Activated naive CD8-positive, alpha-beta T cell (primary cell): ENCODE data around the gene GDPD5.

ENCODE experiments used
- H3K27ac Mint-ChIP-seq: one replicate; pipeline ENCODE4 v1.8.0; 2021; ENCODE audit warnings: mixed read lengths
- H3K27me3 Mint-ChIP-seq: one replicate; pipeline ENCODE4 v1.8.0; 2021; ENCODE audit warnings: mixed read lengths
- H3K36me3 Mint-ChIP-seq: one replicate; pipeline ENCODE4 v1.8.0; 2021; ENCODE audit warnings: mixed read lengths
- H3K4me1 Mint-ChIP-seq: one replicate; pipeline ENCODE4 v1.8.0; 2021; ENCODE audit warnings: low read depth, mixed read lengths
- H3K4me3 Mint-ChIP-seq: one replicate; pipeline ENCODE4 v1.8.0; 2021; ENCODE audit warnings: mild to moderate bottlenecking, mixed read lengths
- H3K9me3 Mint-ChIP-seq: one replicate; pipeline ENCODE4 v1.8.0; 2021; ENCODE audit warnings: low read depth, mixed read lengths

GDPD5 gene

GRCh38 chr11:75471176-75471973 lies 54.4 kb downstream of the GDPD5 start:
- H3K36me3 Mint-ChIP-seq: peaks cover 3% of the 10 kb centered on the region
- H3K4me1 Mint-ChIP-seq: peaks cover 17% of the 10 kb centered on the region
- H3K27ac Mint-ChIP-seq: no peak overlapping the region
- no peaks in the 10 kb centered on the region for H3K9me3 Mint-ChIP-seq
- H3K27me3 Mint-ChIP-seq: no peaks in the 10 kb centered on the region
- no peak overlapping the region for H3K4me3 Mint-ChIP-seq

- H3K4me1 Mint-ChIP-seq: peaks cover 9% of the 10 kb centered on the region
- H3K9me3 Mint-ChIP-seq: no peaks in the 10 kb centered on the region
- no peaks in the 10 kb centered on the region for H3K27me3 Mint-ChIP-seq
- H3K27ac Mint-ChIP-seq: no peak overlapping the region
- peaks cover 3% of the 10 kb centered on the region for H3K36me3 Mint-ChIP-seq
- H3K4me3 Mint-ChIP-seq: no peak overlapping the region
These were observed 55.2 kb downstream of the GDPD5 start for GRCh38 chr11:75470476-75471080.

GRCh38 chr11:75469785-75470405 lies 55.8 kb downstream of the GDPD5 start:
- peaks cover 3% of the 10 kb centered on the region for H3K36me3 Mint-ChIP-seq
- no peak overlapping the region for H3K4me3 Mint-ChIP-seq
- peaks cover 2% of the 10 kb centered on the region for H3K4me1 Mint-ChIP-seq
- H3K27me3 Mint-ChIP-seq: no peaks in the 10 kb centered on the region
- no peak overlapping the region for H3K27ac Mint-ChIP-seq
- no peaks in the 10 kb centered on the region for H3K9me3 Mint-ChIP-seq

DNA sequence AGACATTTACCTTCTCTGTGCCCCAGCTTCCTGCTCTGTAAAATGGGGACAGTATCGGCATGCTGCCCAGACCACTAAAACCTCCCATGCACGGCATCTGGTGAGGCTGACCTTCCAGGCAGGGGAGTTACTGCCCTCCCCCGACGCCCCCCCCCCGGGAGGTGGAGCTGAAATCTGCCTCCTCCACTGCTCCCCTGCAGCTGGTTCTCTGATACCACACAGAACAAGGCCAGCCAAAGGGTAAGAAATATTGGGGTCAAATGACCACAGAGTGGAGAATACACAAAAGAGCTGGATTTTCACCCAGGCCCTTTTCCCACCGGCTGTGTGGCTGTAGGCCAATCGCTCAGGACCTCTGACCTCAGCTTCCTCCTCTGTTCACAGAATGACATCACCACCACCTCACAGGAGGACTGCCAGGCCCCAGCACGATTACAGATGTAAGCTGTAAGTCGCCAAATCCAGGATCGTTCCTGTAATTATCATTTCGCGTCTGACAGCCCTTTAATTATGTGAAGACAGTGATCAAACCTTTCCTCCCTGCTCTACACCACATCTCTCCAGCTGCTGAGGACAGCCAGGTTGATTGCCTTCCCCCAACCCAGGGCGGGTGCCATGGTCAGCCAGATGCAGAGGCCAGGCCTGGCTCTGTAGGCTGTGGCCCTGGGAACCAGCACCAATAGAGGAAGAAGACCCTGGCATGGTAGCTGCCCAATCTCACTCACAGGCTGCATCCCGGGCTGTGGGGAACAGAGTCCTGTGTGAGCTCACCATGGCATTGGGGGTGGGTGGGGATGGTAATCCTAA lies 57.0 kb downstream of the GDPD5 start:
- Mint-ChIP-seq H3K36me3 (peaks cover 3% of the 10 kb centered on the region), H3K4me1 (no peaks in the 10 kb centered on the region), H3K9me3 (no peaks in the 10 kb centered on the region), H3K27me3 (no peaks in the 10 kb centered on the region), H3K27ac (no peak overlapping the region), H3K4me3 (no peak overlapping the region)

DNA sequence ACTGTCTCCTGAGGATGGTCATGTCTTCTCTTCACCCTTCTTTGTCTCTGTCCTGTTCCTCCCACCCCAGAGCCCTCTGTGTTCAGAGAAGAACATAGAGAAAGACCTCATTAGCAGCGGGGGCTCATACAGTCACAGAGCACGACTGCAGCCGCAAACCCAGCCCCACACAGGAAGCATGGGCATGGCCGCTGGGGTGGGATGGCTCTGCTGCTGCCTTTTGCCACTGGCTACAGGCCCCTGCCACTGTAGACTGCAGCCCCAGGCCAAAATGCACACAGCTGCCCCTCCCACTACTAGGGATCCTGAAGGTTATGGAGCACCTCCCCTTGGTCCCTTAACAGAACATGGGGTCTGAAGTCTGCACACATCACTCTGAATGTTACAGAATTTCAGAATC lies 57.9 kb downstream of the GDPD5 start:
- peaks cover 3% of the 10 kb centered on the region for H3K36me3 Mint-ChIP-seq
- H3K4me1 Mint-ChIP-seq: no peaks in the 10 kb centered on the region
- no peaks in the 10 kb centered on the region for H3K27me3 Mint-ChIP-seq
- H3K9me3 Mint-ChIP-seq: no peaks in the 10 kb centered on the region
- no peak overlapping the region for H3K4me3 Mint-ChIP-seq
- no peak overlapping the region for H3K27ac Mint-ChIP-seq

GRCh38 chr11:75467311-75467710 lies 58.4 kb downstream of the GDPD5 start:
- H3K27me3 Mint-ChIP-seq: no peaks in the 10 kb centered on the region
- H3K4me1 Mint-ChIP-seq: no peaks in the 10 kb centered on the region
- H3K36me3 Mint-ChIP-seq: no peaks in the 10 kb centered on the region
- H3K4me3 Mint-ChIP-seq: no peak overlapping the region
- H3K27ac Mint-ChIP-seq: no peak overlapping the region
- H3K9me3 Mint-ChIP-seq: no peaks in the 10 kb centered on the region

- no peak overlapping the region for H3K4me3 Mint-ChIP-seq
- no peaks in the 10 kb centered on the region for H3K4me1 Mint-ChIP-seq
- H3K36me3 Mint-ChIP-seq: no peaks in the 10 kb centered on the region
- H3K9me3 Mint-ChIP-seq: no peaks in the 10 kb centered on the region
- no peak overlapping the region for H3K27ac Mint-ChIP-seq
- no peaks in the 10 kb centered on the region for H3K27me3 Mint-ChIP-seq
These were observed 59.8 kb downstream of the GDPD5 start for GRCh38 chr11:75465701-75466531.

GRCh38 chr11:75463106-75463774 lies 62.5 kb downstream of the GDPD5 start:
- no peak overlapping the region for H3K27ac Mint-ChIP-seq
- H3K9me3 Mint-ChIP-seq: no peaks in the 10 kb centered on the region
- H3K36me3 Mint-ChIP-seq: no peaks in the 10 kb centered on the region
- H3K27me3 Mint-ChIP-seq: no peaks in the 10 kb centered on the region
- no peak overlapping the region for H3K4me3 Mint-ChIP-seq
- no peaks in the 10 kb centered on the region for H3K4me1 Mint-ChIP-seq

DNA sequence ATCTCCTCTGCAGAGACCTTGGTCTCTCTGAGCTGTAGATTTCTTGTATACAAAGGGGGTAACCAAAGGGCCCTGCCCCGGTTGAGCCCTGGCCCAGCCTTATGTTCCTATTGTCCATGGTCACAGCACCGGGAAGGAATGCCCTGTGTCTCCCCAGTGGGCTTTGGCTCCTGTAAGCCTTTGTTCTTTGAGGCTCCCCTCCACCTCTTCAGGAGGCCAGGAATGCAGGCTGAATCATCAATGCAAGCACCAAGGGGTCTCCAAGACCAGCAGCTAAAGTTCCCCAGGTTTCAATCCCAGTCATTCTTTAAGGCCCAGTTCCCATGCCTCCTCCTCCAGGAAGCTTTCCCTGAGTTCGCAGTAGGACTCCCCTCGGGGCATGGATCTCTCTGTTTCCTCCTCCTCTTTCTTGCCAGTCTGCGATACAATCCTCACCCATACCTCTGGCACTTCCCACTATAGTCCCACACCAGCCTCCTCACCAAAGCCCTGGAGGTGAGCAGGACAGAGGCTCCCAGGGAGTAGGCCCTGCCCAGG lies 63.6 kb downstream of the GDPD5 start:
- H3K4me3 Mint-ChIP-seq: no peak overlapping the region
- no peaks in the 10 kb centered on the region for H3K9me3 Mint-ChIP-seq
- no peaks in the 10 kb centered on the region for H3K27me3 Mint-ChIP-seq
- no peaks in the 10 kb centered on the region for H3K36me3 Mint-ChIP-seq
- no peaks in the 10 kb centered on the region for H3K4me1 Mint-ChIP-seq
- no peak overlapping the region for H3K27ac Mint-ChIP-seq

DNA sequence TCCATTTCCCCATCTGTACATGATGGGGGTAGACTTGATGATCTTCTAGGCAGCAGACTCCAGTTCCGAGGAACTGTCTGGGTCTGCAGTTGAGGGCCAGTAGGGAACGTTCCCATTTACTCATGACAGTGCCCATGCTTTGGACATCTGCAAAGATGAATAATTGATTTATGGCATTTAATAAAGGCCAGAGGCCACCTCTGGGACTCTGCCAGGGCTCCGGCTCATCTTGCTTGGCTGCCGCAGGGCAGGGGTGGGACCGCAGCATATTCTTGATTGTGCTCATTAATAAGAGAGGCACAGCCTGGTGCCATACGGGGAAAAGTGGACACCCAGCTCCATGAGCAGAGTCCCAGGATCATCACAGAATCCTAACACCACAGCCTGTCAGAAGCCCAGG lies 64.6 kb downstream of the GDPD5 start:
- Mint-ChIP-seq H3K27me3 (no peaks in the 10 kb centered on the region), H3K36me3 (no peaks in the 10 kb centered on the region), H3K27ac (no peak overlapping the region), H3K4me1 (no peaks in the 10 kb centered on the region), H3K9me3 (no peaks in the 10 kb centered on the region), H3K4me3 (no peak overlapping the region)

GRCh38 chr11:75456596-75457183 lies 69.1 kb downstream of the GDPD5 start:
- Mint-ChIP-seq H3K27ac (no peak overlapping the region), H3K4me1 (no peaks in the 10 kb centered on the region), H3K4me3 (no peak overlapping the region), H3K9me3 (no peaks in the 10 kb centered on the region), H3K27me3 (no peaks in the 10 kb centered on the region), H3K36me3 (no peaks in the 10 kb centered on the region)

- H3K27me3 Mint-ChIP-seq: no peaks in the 10 kb centered on the region
- no peaks in the 10 kb centered on the region for H3K36me3 Mint-ChIP-seq
- H3K27ac Mint-ChIP-seq: no peak overlapping the region
- H3K9me3 Mint-ChIP-seq: no peaks in the 10 kb centered on the region
- no peak overlapping the region for H3K4me3 Mint-ChIP-seq
- no peaks in the 10 kb centered on the region for H3K4me1 Mint-ChIP-seq
These were observed 70.8 kb downstream of the GDPD5 start for GRCh38 chr11:75454987-75455386.

GRCh38 chr11:75453916-75454655 lies 71.7 kb downstream of the GDPD5 start:
- Mint-ChIP-seq H3K27me3 (no peaks in the 10 kb centered on the region), H3K9me3 (no peaks in the 10 kb centered on the region), H3K27ac (no peak overlapping the region), H3K4me1 (no peaks in the 10 kb centered on the region), H3K36me3 (no peaks in the 10 kb centered on the region), H3K4me3 (no peak overlapping the region)
